Glomerular visceral epithelial cell (primary cell): ENCODE data around the gene CCL7.

Experiments
- DNase-seq: peaks from one replicate; pipeline ENCODE4 v3.0.0-alpha.2; 2016; ENCODE audit errors: extremely low spot score

Gene CCL7

GRCh38 chr17:34287875-34288274, 17.9 kb downstream of the CCL7 start:
- DNase-seq: no peak

GRCh38 chr17:34290586-34290985, 20.6 kb downstream of the CCL7 start:
- DNase-seq: no peak

- DNase-seq: no peak
These were observed 21.8 kb downstream of the CCL7 start for GRCh38 chr17:34291721-34292348.

GRCh38 chr17:34299027-34299426, 29.0 kb downstream of the CCL7 start:
- no peak for DNase-seq

- no peak for DNase-seq
These were observed 30.0 kb downstream of the CCL7 start for GRCh38 chr17:34299956-34300577.

GRCh38 chr17:34300652-34301370, 30.8 kb downstream of the CCL7 start:
- DNase-seq: peak; percentile 61

GRCh38 chr17:34301986-34302385, 32.0 kb downstream of the CCL7 start:
- no peak for DNase-seq

- DNase-seq: no peak
These were observed 32.6 kb downstream of the CCL7 start for GRCh38 chr17:34302636-34303035.

GRCh38 chr17:34303606-34304005, 33.6 kb downstream of the CCL7 start:
- no peak for DNase-seq

- no peak for DNase-seq
These were observed 35.0 kb downstream of the CCL7 start for GRCh38 chr17:34305061-34305460.

GRCh38 chr17:34305606-34306005, 35.6 kb downstream of the CCL7 start:
- no peak for DNase-seq

GRCh38 chr17:34306466-34306865, 36.4 kb downstream of the CCL7 start:
- no peak for DNase-seq

- DNase-seq: no peak
These were observed 37.1 kb downstream of the CCL7 start for GRCh38 chr17:34307110-34307509.

- DNase-seq: no peak
These were observed 38.4 kb downstream of the CCL7 start for GRCh38 chr17:34308371-34308770.

GRCh38 chr17:34311291-34311690, 41.3 kb downstream of the CCL7 start:
- no peak for DNase-seq

GRCh38 chr17:34312080-34312479, 42.1 kb downstream of the CCL7 start:
- DNase-seq: no peak

- DNase-seq: no peak
These were observed 43.1 kb downstream of the CCL7 start for GRCh38 chr17:34313164-34313563.

- DNase-seq: no peak
These were observed 44.3 kb downstream of the CCL7 start for GRCh38 chr17:34314279-34314678.

GRCh38 chr17:34318474-34318873, 48.5 kb downstream of the CCL7 start:
- DNase-seq: no peak

GRCh38 chr17:34319039-34319483, 49.0 kb downstream of the CCL7 start, which contains the start of gene CCL8:
Gene CCL8 (plus strand): TSS chr17:34319435. CDS start chr17:34319502, 67 bp downstream.
- DNase-seq: no peak
